Liver (tissue), 9 donors: ENCODE measurements around the gene AATK. TPM values are rescaled to one million over a fixed set of nuclear protein-coding genes. Genes with fewer than 3 reads are reported as not detected.

Experiments
- DNase-seq: peaks from one replicate; pipeline ENCODE4 v3.0.0-alpha.2; 2017; ENCODE audit warnings: low spot score
- H3K27ac ChIP-seq, 2 donors: one replicate each; pipeline ENCODE4 v1.7.0; 2013; ENCODE audit warnings: inconsistent platforms in 2 of 2, low read length in 2 of 2, control low read depth in 1 of 2, low read depth in 1 of 2, mild to moderate bottlenecking in 1 of 2
- H3K27me3 ChIP-seq, 4 donors: one replicate each; pipeline versions ENCODE4 v1.6.1 to v1.7.0; 2013; ENCODE audit warnings: low read length in 3 of 4, inconsistent platforms in 1 of 4, mild to moderate bottlenecking in 1 of 4, moderate library complexity in 1 of 4; ENCODE audit not compliant: control insufficient read depth in 4 of 4, insufficient read depth in 4 of 4
- H3K36me3 ChIP-seq, 4 donors: one replicate each; pipeline versions ENCODE4 v1.6.1 to v1.7.0; 2013; ENCODE audit warnings: low read length in 3 of 4, mild to moderate bottlenecking in 3 of 4, low read depth in 1 of 4, moderate library complexity in 1 of 4; ENCODE audit not compliant: control insufficient read depth in 4 of 4, insufficient read depth in 3 of 4
- H3K4me1 ChIP-seq, 4 donors: one replicate each; pipeline versions ENCODE4 v1.6.1 to v1.7.0; 2013; ENCODE audit warnings: low read length in 3 of 4, mild to moderate bottlenecking in 3 of 4, moderate library complexity in 1 of 4; ENCODE audit not compliant: control insufficient read depth in 4 of 4, insufficient read depth in 4 of 4
- H3K4me3 ChIP-seq, 3 donors: one replicate each; pipeline versions ENCODE4 v1.6.1 to v1.7.0; 2013; ENCODE audit warnings: low read length in 3 of 3, control low read depth in 1 of 3, low read depth in 1 of 3, mild to moderate bottlenecking in 1 of 3
- H3K9ac ChIP-seq, 2 donors: one replicate each; pipeline ENCODE4 v1.7.0; 2013; ENCODE audit warnings: low read length in 2 of 2, mild to moderate bottlenecking in 2 of 2, moderate library complexity in 2 of 2, control low read depth in 1 of 2, low read depth in 1 of 2
- H3K9me3 ChIP-seq, 4 donors: one replicate each; pipeline versions ENCODE4 v1.6.1 to v1.7.0; 2013; ENCODE audit warnings: low read length in 3 of 4; ENCODE audit not compliant: control insufficient read depth in 4 of 4
- CTCF ChIP-seq: fragments of 150-350 bp; IDR thresholded peaks from 2 replicates; pipeline ENCODE4 v1.5.1; 2017; ENCODE audit warnings: improper control_type of control experiment, low read depth, low read length; ENCODE audit not compliant: missing input control
- FOXA1 ChIP-seq: IDR thresholded peaks from 2 replicates; pipeline ENCODE4 v1.6.1; 2016; ENCODE audit warnings: antibody characterized with exemption
- FOXA2 ChIP-seq: IDR thresholded peaks from 2 replicates; pipeline ENCODE4 v1.6.1; 2016; ENCODE audit warnings: antibody characterized with exemption
- GABPA ChIP-seq, 2 donors: IDR thresholded peaks in 1 of 2; conservative IDR thresholded peaks in 1 of 2; 2 replicates each; pipeline ENCODE4 v1.6.1; 2016; ENCODE audit warnings: antibody characterized with exemption in 2 of 2, mild to moderate bottlenecking in 1 of 2, moderate library complexity in 1 of 2
- HNF4A ChIP-seq, 2 donors: conservative IDR thresholded peaks; 2 replicates each; pipeline ENCODE4 v1.6.1; 2016; ENCODE audit warnings: antibody characterized with exemption in 2 of 2, mild to moderate bottlenecking in 2 of 2
- HNF4G ChIP-seq: IDR thresholded peaks from 2 replicates; pipeline ENCODE4 v1.6.1; 2016; ENCODE audit warnings: antibody characterized with exemption
- NR2F2 ChIP-seq: IDR thresholded peaks from 2 replicates; pipeline ENCODE4 v1.6.1; 2016; ENCODE audit warnings: antibody characterized with exemption
- RAD21 ChIP-seq, 2 donors: IDR thresholded peaks; 2 replicates each; pipeline ENCODE4 v1.6.1; 2016; ENCODE audit warnings: antibody characterized with exemption in 2 of 2, mild to moderate bottlenecking in 2 of 2
- REST ChIP-seq: IDR thresholded peaks from 2 replicates; pipeline ENCODE4 v1.6.1; 2016; ENCODE audit warnings: antibody characterized with exemption, mild to moderate bottlenecking
- RXRA ChIP-seq, 2 donors: IDR thresholded peaks; 2 replicates each; pipeline ENCODE4 v1.6.1; 2017 to 2018; ENCODE audit warnings: antibody characterized with exemption in 2 of 2, mild to moderate bottlenecking in 1 of 2
- SP1 ChIP-seq: IDR thresholded peaks from 2 replicates; pipeline ENCODE4 v1.6.1; 2018; ENCODE audit warnings: antibody characterized with exemption, mild to moderate bottlenecking
- TAF1 ChIP-seq: conservative IDR thresholded peaks from 2 replicates; pipeline ENCODE4 v1.6.1; 2016; ENCODE audit warnings: antibody characterized with exemption, mild to moderate bottlenecking
- ZBTB33 ChIP-seq: IDR thresholded peaks from 2 replicates; pipeline ENCODE4 v1.6.1; 2016; ENCODE audit warnings: antibody characterized with exemption
- WGBS: extraction: QIAGEN DNeasy Blood & Tissue Kit; methylation state at CpG from one replicate; pipeline ENCODE4 v1.1.7; 2013; 5-methylcytosine and 5-hydroxymethylcytosine counted together
- polyA plus RNA-seq, 2 donors: library from polyadenylated mRNA; stranded (reverse) in 1 of 2; unstranded in 1 of 2; fragments of 200-250 nt in 1 of 2; fragments of >200 nt in 1 of 2; fragmentation: Nextera tagmentation in 1 of 2; extraction: Ambion mirVana in 1 of 2; gene quantifications; one replicate each; pipeline versions ENCODE4 v1.2.1 to v1.2.3, GENCODE V29; 2013 to 2015
- total RNA-seq, 2 donors: library from RNA; depleted of rRNA; stranded (reverse); fragments of >200 nt; gene quantifications; one replicate each; pipeline ENCODE4 v1.2.3, GENCODE V29; 2014
- TF ChIP-seq, protein P1 (sequence below): IDR thresholded peaks from 2 replicates; pipeline ENCODE4 v1.6.1; 2016; ENCODE audit warnings: antibody characterized with exemption
- donor health status: healthy.
- donor health status: healthy.
- donor health status: healthy.
- donor health status: healthy.
- donor health status: healthy.

The AATK gene
- total and polyA plus RNA-seq, 4 donors, result 0.24 to 2.3 (median 0.62) TPM

DNA sequence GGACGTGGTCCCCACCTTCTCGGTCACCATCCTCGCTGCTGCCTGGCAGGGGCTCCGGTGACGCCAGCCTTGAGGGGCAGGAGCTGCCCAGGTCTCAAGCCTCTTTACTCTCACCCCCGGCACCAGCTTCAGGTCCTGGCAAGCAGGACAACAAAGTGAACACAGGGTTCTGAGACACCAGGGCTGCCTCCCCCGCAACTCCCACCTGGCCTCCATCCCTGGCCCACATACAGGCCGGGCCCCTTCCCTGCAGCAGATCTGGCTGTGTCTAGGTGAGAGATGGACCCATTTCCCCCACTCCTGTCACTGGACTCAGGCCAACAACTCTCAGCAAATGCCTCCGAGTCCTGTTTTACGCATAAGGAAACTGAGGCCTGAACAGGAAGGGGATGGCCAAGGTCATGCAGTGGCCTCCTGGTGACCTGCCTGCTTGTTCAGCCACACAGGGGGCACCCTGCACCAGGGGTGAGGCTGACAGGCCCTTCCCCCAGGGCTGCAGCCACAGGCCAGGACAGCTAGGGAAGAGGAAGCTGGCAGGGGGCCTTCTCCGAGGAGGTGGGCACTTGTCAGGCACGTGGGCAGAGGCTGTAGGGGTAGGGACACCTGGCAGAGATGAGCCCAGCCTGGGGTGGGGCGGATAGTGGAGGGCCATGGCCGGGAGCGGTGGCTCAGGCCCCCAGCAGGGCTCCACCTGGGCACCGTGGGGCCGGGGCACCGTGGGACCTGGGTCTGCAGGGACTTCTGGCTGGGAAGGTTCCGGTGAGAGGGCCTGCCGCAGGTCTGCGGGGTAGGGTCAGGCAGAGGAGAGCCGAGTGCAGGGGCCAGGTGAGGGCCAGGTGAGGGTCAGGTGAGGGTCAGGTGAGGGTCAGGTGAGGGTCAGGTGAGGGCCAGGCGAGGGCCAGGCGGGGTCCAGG is 47.5 kb downstream of the AATK start:
- Histone ChIP-seq H3K4me3 (no peak overlapping the region), H3K36me3 (peaks cover 0 to 2% (median 0%) of the 10 kb centered on the region in 4 donors), H3K9me3 (no peaks in the 10 kb centered on the region), H3K4me1 (peaks cover 10 to 41% (median 22%) of the 10 kb centered on the region in 4 donors), H3K27ac (no peak overlapping the region), H3K9ac (no peak overlapping the region), H3K27me3 (no peaks in the 10 kb centered on the region)
- 54% methylated on average over 24 of the region's 24 CpGs for WGBS
- no peak for DNase-seq
- TF ChIP-seq REST (no peak), FOXA2 (no peak)

DNA sequence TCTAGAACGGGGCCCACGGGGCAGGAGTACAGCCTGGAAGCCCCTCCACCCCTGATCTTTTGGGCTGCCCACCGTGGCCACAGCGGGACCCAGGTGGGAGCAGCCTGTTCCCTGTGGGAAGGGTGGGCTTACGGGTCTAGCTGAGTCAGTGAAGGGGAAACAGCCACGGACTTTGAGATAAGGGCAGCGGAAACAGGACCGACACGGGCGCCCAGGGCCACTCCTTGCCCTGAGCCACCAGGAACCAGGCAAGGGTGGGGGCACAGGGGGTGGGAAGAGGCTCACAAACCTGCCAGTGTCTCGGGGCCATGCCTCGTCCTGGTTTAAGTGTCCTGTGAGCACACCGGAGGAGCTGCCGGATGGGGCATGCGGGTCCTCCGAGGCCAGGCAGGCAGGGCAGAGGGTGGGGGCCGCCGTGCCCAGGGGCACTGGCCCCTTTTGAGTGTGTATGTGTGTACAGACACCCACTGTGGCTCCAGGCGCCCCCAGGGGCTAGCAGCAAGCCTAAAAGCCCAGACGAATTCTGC is 48.3 kb downstream of the AATK start:
- Histone ChIP-seq H3K9ac (no peak overlapping the region), H3K4me1 (peaks cover 10 to 41% (median 23%) of the 10 kb centered on the region in 4 donors), H3K36me3 (peaks cover 0 to 2% (median 0%) of the 10 kb centered on the region in 4 donors), H3K27me3 (no peaks in the 10 kb centered on the region), H3K4me3 (no peak overlapping the region), H3K9me3 (no peaks in the 10 kb centered on the region), H3K27ac (no peak overlapping the region)
- DNase-seq, result no peak
- WGBS, result 71% methylated on average over 20 of the region's 20 CpGs
- TF ChIP-seq FOXA1 (no peak), HNF4A (conservative IDR thresholded peaks at IDR 0.05) (peak in 1 of 2 donors; percentile 7)

DNA sequence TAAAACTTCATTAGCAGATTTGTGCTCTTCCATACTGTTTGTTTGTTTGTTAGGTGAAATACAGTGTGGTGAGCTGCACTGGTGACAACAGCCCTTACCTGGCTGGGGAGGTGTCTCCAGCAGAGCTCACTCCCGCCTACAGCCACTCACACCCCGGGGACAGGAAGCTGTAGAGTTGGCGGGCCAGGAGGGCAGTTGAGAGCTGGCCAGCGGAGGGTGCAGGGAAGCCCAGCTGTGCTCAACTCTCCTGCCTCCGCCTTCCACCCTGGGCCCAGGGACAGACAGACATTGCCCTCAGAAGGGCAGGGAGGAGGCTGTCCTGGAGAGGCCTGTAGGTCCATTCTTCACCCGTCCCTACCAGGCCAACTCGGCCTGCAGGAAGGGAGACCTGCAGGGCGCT is 49.3 kb downstream of the AATK start:
- WGBS, result 46% methylated on average over 8 of the region's 8 CpGs
- Histone ChIP-seq H3K4me1 (peaks cover 10 to 44% (median 23%) of the 10 kb centered on the region in 4 donors), H3K27me3 (no peaks in the 10 kb centered on the region), H3K9me3 (no peaks in the 10 kb centered on the region), H3K9ac (no peak overlapping the region), H3K27ac (peak overlapping the region; percentile 2 to 28), H3K4me3 (no peak overlapping the region), H3K36me3 (peaks cover 0 to 5% (median 0%) of the 10 kb centered on the region in 4 donors)
- TF ChIP-seq GABPA (IDR thresholded peaks at IDR 0.05 in 1 of 2, conservative IDR thresholded peaks at IDR 0.05 in 1 of 2), result peak in 1 of 2 donors; percentile 67
- peak; percentile 37 to 78 for TF ChIP-seq HNF4A (conservative IDR thresholded peaks at IDR 0.05)
- no peak for TF ChIP-seq ZBTB33
- TF ChIP-seq TAF1, result no peak
- no peak for TF ChIP-seq HNF4G
- TF ChIP-seq CTCF, result no peak
- peak in 1 of 2 donors; percentile 70 for TF ChIP-seq RXRA (IDR thresholded peaks at IDR 0.05)
- TF ChIP-seq, protein P1, sequence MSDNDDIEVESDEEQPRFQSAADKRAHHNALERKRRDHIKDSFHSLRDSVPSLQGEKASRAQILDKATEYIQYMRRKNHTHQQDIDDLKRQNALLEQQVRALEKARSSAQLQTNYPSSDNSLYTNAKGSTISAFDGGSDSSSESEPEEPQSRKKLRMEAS, result no peak
- TF ChIP-seq SP1, result peak; percentile 47
- TF ChIP-seq RAD21 (IDR thresholded peaks at IDR 0.05), result no peak
- peak; percentile 21 for TF ChIP-seq REST
- no peak for TF ChIP-seq FOXA2
- TF ChIP-seq NR2F2, result no peak
- no peak for DNase-seq
